ENCODE measurements around the gene KLK3.

KLK3 gene

GRCh38 chr19:50818859-50819472 lies 35.7 kb upstream of the KLK3 start:
- H3K27ac ChIP-seq, result peak overlapping the region; percentile 78; the same call in 1 of the 2 replicates
- TF ChIP-seq CTCF (conservative IDR thresholded peaks at IDR 0.05), result no peak

GRCh38 chr19:50819636-50820035 lies 35.1 kb upstream of the KLK3 start:
- no peak for TF ChIP-seq CTCF (conservative IDR thresholded peaks at IDR 0.05)
- no peak overlapping the region for H3K27ac ChIP-seq

- H3K27ac ChIP-seq, result no peak overlapping the region
- no peak for TF ChIP-seq CTCF (conservative IDR thresholded peaks at IDR 0.05)
These were observed 34.6 kb upstream of the KLK3 start for GRCh38 chr19:50820086-50820485.

GRCh38 chr19:50820549-50821247 lies 34.0 kb upstream of the KLK3 start:
- TF ChIP-seq CTCF (conservative IDR thresholded peaks at IDR 0.05), result no peak
- no peak overlapping the region for H3K27ac ChIP-seq

- TF ChIP-seq CTCF (conservative IDR thresholded peaks at IDR 0.05), result no peak
- H3K27ac ChIP-seq, result no peak overlapping the region
These were observed 33.5 kb upstream of the KLK3 start for GRCh38 chr19:50821248-50821612.

GRCh38 chr19:50821622-50822021 lies 33.1 kb upstream of the KLK3 start:
- no peak overlapping the region for H3K27ac ChIP-seq
- no peak for TF ChIP-seq CTCF (conservative IDR thresholded peaks at IDR 0.05)

GRCh38 chr19:50822661-50823208 lies 32.0 kb upstream of the KLK3 start:
- no peak for TF ChIP-seq CTCF (conservative IDR thresholded peaks at IDR 0.05)
- no peak overlapping the region for H3K27ac ChIP-seq
